ENCODE data around the gene DOCK1.

Gene DOCK1

DNA sequence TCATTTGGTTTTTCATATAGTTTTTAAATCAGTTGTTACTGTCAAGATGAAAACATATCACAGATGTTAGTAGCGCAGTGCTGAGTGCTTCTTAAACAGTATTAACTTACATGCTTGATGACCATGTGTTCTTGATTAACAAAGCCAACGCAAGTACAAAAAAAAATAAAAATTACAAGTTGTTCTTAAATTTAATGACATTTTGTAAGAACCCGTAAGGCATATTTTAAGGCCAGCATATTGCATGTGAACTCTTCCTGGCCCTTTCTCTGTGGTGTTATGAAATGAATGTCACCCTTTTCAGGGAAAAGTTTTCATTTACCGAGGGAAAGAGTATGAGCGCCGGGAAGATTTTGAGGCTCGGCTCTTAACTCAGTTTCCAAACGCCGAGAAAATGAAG, 503.5 kb downstream of the DOCK1 start:
- Mint-ChIP-seq H3K4me1 (no peaks in the 10 kb centered on the region), H3K9me3 (no peaks in the 10 kb centered on the region), H3K4me3 (no peak overlapping the region), H3K36me3 (no peaks in the 10 kb centered on the region), H3K27ac (no peak overlapping the region)
- ATAC-seq (no peak), DNase-seq (ENCODE audit: low spot score in 2 of 2) (no peak)

GRCh38 chr10:127410030-127410429, 504.8 kb downstream of the DOCK1 start:
- Mint-ChIP-seq H3K4me1 (no peaks in the 10 kb centered on the region), H3K36me3 (no peaks in the 10 kb centered on the region), H3K4me3 (no peak overlapping the region), H3K27ac (no peak overlapping the region), H3K9me3 (no peaks in the 10 kb centered on the region)
- ATAC-seq = no peak
- DNase-seq (ENCODE audit: low spot score in 2 of 2) = no peak

GRCh38 chr10:127411062-127411461, 505.8 kb downstream of the DOCK1 start:
- Mint-ChIP-seq H3K4me1 (no peaks in the 10 kb centered on the region), H3K27ac (no peak overlapping the region), H3K36me3 (no peaks in the 10 kb centered on the region), H3K9me3 (no peaks in the 10 kb centered on the region), H3K4me3 (no peak overlapping the region)
- ATAC-seq (no peak), DNase-seq (ENCODE audit: low spot score in 2 of 2) (no peak)

- Mint-ChIP-seq H3K9me3 (no peaks in the 10 kb centered on the region), H3K4me1 (no peaks in the 10 kb centered on the region), H3K36me3 (no peaks in the 10 kb centered on the region), H3K4me3 (no peak overlapping the region), H3K27ac (no peak overlapping the region)
- DNase-seq (ENCODE audit: low spot score in 2 of 2) = no peak
- no peak for ATAC-seq
Measured at GRCh38 chr10:127413326-127413725, 508.1 kb downstream of the DOCK1 start.

DNA sequence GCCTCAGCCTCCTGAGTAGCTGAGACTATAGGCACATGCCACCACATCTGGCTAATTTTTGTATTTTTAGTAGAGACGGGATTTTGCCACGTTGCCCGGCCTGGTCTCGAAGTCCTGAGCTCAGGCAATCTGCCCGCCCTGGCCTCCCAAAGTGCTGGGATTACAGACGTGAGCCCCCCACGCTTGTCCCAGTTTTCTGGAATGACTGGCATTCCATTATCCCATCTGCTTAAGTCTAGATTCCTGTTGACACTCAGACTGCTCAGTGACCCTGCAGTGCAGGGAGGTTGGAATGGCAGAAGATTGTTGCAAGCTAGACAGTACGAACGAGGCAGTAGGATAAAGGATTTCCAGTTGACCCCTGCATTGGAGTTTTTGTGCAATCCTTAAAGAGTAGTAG, 508.8 kb downstream of the DOCK1 start:
- ATAC-seq = no peak
- H3K9me3 Mint-ChIP-seq = no peaks in the 10 kb centered on the region
- DNase-seq (ENCODE audit: low spot score in 2 of 2) = no peak
- no peaks in the 10 kb centered on the region for H3K4me1 Mint-ChIP-seq
- no peak overlapping the region for H3K27ac Mint-ChIP-seq
- no peaks in the 10 kb centered on the region for H3K36me3 Mint-ChIP-seq
- H3K4me3 Mint-ChIP-seq = no peak overlapping the region

DNA sequence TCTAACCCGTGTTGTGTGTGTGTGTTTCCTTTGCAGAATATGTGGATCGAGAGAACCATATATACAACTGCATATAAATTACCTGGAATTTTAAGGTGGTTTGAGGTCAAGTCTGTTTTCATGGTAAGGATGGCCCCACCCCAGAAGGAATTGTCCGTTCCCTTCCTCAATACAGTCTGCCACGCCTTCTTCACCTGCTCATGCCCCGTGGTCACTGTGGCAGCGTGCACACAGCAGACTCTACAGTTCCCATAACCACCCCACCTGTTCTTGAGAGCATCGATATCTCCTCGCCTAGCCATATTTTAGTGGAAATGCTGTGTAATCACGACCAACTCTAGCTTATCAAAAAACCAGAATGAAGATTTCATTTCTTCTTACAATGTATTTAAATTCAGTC, 509.9 kb downstream of the DOCK1 start:
- DNase-seq (ENCODE audit: low spot score in 2 of 2) (no peak), ATAC-seq (no peak)
- H3K4me3 Mint-ChIP-seq = no peak overlapping the region
- H3K4me1 Mint-ChIP-seq = no peaks in the 10 kb centered on the region
- H3K27ac Mint-ChIP-seq = no peak overlapping the region
- no peaks in the 10 kb centered on the region for H3K36me3 Mint-ChIP-seq
- no peaks in the 10 kb centered on the region for H3K9me3 Mint-ChIP-seq

DNA sequence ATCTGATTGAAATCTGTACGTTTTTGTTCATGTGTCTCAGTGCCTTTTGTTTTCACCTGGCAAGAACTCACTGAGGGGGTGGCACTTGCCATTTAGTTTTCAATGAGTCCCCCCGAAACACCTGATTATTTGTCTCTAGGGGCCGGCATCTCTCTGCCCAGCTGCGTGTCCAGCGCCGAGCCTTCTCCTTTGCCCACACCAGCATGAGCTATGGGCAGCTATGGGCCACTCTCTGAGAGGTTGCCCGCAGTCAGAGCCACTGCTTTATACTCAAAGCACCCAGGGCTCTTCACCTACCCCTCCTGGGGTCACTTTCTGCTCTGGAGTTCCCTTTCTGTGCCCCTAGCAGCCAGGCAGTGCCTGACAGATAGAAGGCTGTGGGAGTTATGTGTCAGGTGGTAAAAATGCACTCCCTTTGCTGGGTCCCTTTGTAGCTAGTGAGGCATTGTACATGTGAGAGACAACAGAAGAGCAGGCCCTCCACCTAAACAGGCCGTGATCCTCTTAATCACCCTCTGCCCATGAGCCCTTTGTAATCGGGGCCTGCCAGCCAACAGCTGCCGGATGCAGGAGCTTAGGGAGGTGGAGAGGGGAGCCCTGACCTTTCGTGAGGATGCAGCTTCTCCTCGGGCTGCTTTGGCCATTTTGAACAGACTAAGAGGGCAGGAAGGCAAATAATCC, 510.8 kb downstream of the DOCK1 start:
- Mint-ChIP-seq H3K9me3 (no peaks in the 10 kb centered on the region), H3K36me3 (no peaks in the 10 kb centered on the region), H3K4me1 (no peaks in the 10 kb centered on the region), H3K4me3 (no peak overlapping the region), H3K27ac (no peak overlapping the region)
- no peak for DNase-seq (ENCODE audit: low spot score in 2 of 2)
- no peak for ATAC-seq

GRCh38 chr10:127417031-127417430, 511.8 kb downstream of the DOCK1 start:
- no peaks in the 10 kb centered on the region for H3K36me3 Mint-ChIP-seq
- no peak overlapping the region for H3K4me3 Mint-ChIP-seq
- H3K9me3 Mint-ChIP-seq = no peaks in the 10 kb centered on the region
- ATAC-seq = no peak
- H3K27ac Mint-ChIP-seq = no peak overlapping the region
- DNase-seq (ENCODE audit: low spot score in 2 of 2) = no peak
- no peaks in the 10 kb centered on the region for H3K4me1 Mint-ChIP-seq

GRCh38 chr10:127417686-127418401, 512.6 kb downstream of the DOCK1 start:
- Mint-ChIP-seq H3K9me3 (no peaks in the 10 kb centered on the region), H3K4me3 (no peak overlapping the region), H3K27ac (no peak overlapping the region), H3K4me1 (no peaks in the 10 kb centered on the region), H3K36me3 (no peaks in the 10 kb centered on the region)
- no peak for ATAC-seq
- no peak for DNase-seq (ENCODE audit: low spot score in 2 of 2)

DNA sequence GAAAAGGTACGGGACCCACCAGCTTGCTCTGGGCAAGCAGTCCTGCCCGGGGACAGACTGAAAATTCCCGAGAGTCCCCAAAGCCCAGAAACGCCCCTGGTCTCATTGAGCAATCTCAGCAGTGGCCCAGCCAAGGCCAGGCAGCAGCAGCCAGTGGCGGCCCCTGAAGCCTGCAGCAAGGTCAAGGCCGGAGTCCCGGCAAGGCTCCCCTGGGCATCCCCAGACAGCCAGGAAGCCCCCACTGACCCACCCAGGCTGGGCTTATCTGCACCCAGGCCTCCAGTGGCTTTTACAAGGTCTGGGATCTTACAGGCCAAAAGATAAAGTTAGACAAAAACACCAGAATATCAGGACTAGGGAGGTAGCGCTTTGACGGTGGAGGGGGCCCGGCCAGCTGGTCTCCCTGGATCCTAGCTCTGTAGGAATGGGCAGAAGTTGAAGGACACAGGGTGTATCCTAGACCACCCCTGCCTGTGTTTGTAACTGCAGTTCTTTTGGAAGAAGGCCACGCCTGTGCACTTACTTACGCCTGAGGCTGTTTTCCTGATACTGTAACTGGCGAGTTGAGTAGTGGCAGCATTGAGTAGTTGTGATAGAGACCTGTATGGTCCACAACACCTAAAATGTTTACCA, 513.4 kb downstream of the DOCK1 start:
- no peaks in the 10 kb centered on the region for H3K36me3 Mint-ChIP-seq
- H3K27ac Mint-ChIP-seq = no peak overlapping the region
- no peak overlapping the region for H3K4me3 Mint-ChIP-seq
- no peaks in the 10 kb centered on the region for H3K4me1 Mint-ChIP-seq
- no peak for DNase-seq (ENCODE audit: low spot score in 2 of 2)
- H3K9me3 Mint-ChIP-seq = no peaks in the 10 kb centered on the region
- ATAC-seq = no peak

- Mint-ChIP-seq H3K27ac (no peak overlapping the region), H3K4me3 (no peak overlapping the region), H3K9me3 (no peaks in the 10 kb centered on the region), H3K4me1 (no peaks in the 10 kb centered on the region), H3K36me3 (no peaks in the 10 kb centered on the region)
- DNase-seq (ENCODE audit: low spot score in 2 of 2) (no peak), ATAC-seq (no peak)
Measured at GRCh38 chr10:127420138-127420684, 515.0 kb downstream of the DOCK1 start.

DNA sequence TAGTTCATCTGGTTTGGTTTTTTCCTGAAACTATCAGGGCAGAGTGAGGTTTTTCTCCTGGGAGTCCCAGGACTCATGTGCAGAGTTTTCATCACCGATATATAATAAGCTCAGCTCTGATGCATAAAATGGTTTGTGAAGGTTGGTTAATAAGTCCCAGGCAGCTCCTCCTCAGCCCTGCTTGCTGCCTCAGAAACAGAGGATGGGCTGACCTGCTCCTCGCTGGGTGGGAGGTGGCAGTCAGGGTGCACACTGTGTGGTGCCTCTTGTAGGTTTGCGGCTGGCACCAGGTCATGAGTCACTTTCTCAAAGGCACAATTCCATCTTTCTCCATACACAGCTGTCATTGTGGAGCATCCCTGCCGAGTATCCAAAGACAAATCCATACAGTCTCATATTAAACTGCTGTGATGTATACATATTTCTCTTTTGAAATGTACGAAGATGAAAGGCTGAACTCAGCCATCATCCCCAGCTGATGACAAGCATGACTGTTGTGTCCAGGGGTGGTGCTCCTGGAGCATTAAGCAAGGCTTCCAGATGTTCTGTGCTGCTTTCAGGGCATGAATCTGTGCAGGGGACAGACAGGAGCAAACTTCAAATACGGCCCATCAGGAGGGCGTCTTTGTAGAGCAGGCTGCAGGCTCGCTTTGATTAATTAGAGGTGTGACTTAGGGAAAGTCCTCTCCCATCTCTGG, 518.1 kb downstream of the DOCK1 start:
- no peak for ATAC-seq
- H3K36me3 Mint-ChIP-seq = no peaks in the 10 kb centered on the region
- no peak overlapping the region for H3K4me3 Mint-ChIP-seq
- no peaks in the 10 kb centered on the region for H3K4me1 Mint-ChIP-seq
- H3K9me3 Mint-ChIP-seq = no peaks in the 10 kb centered on the region
- no peak for DNase-seq (ENCODE audit: low spot score in 2 of 2)
- H3K27ac Mint-ChIP-seq = no peak overlapping the region

GRCh38 chr10:127424594-127425264, 519.5 kb downstream of the DOCK1 start:
- Mint-ChIP-seq H3K36me3 (no peaks in the 10 kb centered on the region), H3K27ac (no peak overlapping the region), H3K4me1 (no peaks in the 10 kb centered on the region), H3K9me3 (no peaks in the 10 kb centered on the region), H3K4me3 (no peak overlapping the region)
- DNase-seq (ENCODE audit: low spot score in 2 of 2) (no peak), ATAC-seq (no peak)

GRCh38 chr10:127426746-127427145, 521.5 kb downstream of the DOCK1 start:
- DNase-seq (ENCODE audit: low spot score in 2 of 2) = no peak
- ATAC-seq = no peak
- Mint-ChIP-seq H3K27ac (no peak overlapping the region), H3K4me3 (no peak overlapping the region), H3K4me1 (no peaks in the 10 kb centered on the region), H3K9me3 (no peaks in the 10 kb centered on the region), H3K36me3 (no peaks in the 10 kb centered on the region)

DNA sequence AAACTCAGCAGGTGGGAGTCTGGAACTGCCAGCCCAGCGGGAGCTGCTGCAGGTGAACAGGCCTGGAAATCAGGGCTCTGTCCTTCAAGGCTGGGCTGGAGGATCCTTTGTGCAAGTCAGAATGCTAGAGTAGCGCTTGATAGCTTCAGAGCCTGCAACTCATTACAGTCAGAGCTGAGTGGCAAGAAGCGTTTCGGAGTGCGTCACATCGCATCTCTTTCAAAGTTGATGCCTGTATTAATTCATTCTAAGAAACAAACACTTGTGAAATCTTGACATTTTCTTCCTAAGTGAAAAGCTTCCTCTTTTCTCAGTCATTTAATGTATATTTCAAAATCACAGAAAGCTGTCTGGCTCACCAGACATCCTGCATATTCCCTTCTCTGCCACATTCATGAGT, 522.7 kb downstream of the DOCK1 start:
- no peaks in the 10 kb centered on the region for H3K4me1 Mint-ChIP-seq
- DNase-seq (ENCODE audit: low spot score in 2 of 2) = no peak
- no peak for ATAC-seq

More for the DNA sequence above, 522.7 kb downstream of the DOCK1 start:
- Mint-ChIP-seq H3K9me3 (no peaks in the 10 kb centered on the region), H3K27ac (no peak overlapping the region), H3K36me3 (no peaks in the 10 kb centered on the region), H3K4me3 (no peak overlapping the region)
